ENCODE results near the gene RASA1.
"Not testable (repeated sequence)": the region's sequence is repeated elsewhere in the genome, so short reads cannot be mapped to it uniquely, and the experiment has no call there.

Gene RASA1

GRCh38 chr5:87282269-87282668 lies 14.6 kb downstream of the RASA1 start:
- no peak overlapping the region for H3K27ac ChIP-seq
- TF ChIP-seq CTCF (IDR thresholded peaks at IDR 0.05) (no peak), ZFX (IDR thresholded peaks at IDR 0.05; ENCODE audit: borderline replicate concordance) (no peak)

- not testable (repeated sequence) for H3K27ac ChIP-seq
These were observed 19.6 kb downstream of the RASA1 start for GRCh38 chr5:87287266-87287665.

DNA sequence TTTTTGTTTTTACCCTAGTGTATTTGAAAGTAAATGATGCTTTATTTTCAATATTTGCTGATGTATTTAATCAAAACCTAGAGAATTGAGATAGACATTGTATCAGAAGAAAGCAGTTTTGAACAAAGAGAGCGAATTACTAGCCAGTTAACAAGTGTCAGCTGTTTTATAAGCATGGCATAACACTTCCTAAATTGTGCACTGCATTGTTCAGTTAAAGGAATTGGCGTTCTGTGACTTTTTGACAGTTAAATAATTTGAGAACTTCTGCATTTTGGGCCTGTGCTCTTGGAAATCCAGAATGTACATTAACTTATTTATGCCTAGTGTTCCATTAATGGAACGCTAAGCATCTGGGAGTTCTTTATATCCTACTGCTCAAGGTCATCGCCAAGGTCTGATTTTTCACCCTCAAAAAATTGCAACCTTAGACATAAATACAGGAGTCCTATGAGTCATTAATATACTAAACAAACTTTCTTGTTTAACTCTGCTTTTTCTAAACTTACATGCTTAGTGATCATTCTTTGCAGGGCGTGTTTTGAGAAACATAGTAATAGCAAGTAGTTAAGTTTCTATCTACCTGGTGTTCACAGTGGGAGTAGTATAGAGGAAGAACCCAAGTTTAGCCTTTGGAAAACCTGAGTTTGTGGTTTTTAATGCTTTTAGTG lies 31.1 kb downstream of the RASA1 start:
- no peak for TF ChIP-seq ZFX (IDR thresholded peaks at IDR 0.05; ENCODE audit: borderline replicate concordance)
- no peak overlapping the region for H3K27ac ChIP-seq

DNA sequence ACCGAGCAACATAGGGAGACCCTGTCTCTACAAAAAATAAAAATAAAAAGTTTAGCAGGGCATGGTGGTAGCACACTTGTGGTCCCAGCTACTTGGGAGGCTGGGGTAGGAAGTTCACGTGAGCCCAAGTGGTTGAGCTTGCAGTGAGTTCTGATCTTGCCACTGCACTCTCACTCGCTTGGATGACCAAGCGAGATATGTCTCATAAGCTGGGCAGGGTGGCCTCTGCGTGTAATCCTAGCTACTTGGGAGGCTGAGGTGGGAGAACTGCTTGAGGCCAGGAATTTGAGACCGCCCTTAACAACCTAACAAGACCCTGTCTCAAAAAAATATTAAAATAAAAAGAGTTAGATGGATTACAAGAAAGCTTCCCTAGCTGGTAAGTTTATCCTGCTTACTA lies 32.5 kb downstream of the RASA1 start:
- H3K27ac ChIP-seq = no peak overlapping the region
- TF ChIP-seq ZFX (IDR thresholded peaks at IDR 0.05; ENCODE audit: borderline replicate concordance) = no peak
- TF ChIP-seq CTCF (IDR thresholded peaks at IDR 0.05) = no peak

DNA sequence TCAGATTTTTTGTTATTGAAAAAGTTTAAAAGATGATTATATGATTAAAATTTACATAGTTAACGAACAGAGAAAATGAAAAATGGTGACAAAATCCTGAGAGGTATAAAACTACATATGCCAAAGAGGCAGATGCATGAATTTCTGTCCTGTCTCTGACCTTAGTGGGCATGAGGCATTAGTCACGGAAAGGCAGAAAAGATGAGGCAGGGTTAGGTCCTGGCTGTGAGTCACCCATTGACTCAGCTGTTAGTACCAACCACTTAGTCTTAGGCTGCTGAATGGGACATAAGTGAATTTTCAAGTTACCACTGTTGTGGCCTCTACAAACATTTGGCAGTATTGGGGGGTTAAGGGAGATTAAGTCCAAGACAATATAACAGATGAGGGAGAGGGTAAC lies 33.1 kb downstream of the RASA1 start:
- H3K27ac ChIP-seq = no peak overlapping the region

DNA sequence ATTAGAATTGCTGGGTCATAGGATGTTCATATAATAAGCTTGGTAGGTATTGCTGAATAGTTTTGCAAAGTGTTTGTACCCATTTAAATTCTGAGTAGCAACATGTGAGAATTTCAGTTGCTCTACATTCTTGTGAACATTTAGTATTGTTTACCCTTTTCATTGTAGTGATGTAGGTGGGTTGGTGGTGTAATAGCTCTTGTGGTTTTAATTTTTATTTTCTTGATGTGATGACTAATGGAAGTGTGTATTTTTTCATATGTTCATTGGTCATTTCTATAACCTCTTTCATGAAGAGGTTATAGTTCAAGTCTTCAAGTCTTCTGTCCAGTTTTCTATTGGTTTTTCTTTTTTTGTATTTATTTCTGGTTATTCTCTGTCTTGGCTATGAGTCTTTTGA lies 34.4 kb downstream of the RASA1 start:
- TF ChIP-seq CTCF (IDR thresholded peaks at IDR 0.05) (no peak), ZFX (IDR thresholded peaks at IDR 0.05; ENCODE audit: borderline replicate concordance) (no peak)
- no peak overlapping the region for H3K27ac ChIP-seq

More for the DNA sequence above, 33.1 kb downstream of the RASA1 start:
- TF ChIP-seq ZFX (IDR thresholded peaks at IDR 0.05; ENCODE audit: borderline replicate concordance) = no peak
- no peak for TF ChIP-seq CTCF (IDR thresholded peaks at IDR 0.05)

DNA sequence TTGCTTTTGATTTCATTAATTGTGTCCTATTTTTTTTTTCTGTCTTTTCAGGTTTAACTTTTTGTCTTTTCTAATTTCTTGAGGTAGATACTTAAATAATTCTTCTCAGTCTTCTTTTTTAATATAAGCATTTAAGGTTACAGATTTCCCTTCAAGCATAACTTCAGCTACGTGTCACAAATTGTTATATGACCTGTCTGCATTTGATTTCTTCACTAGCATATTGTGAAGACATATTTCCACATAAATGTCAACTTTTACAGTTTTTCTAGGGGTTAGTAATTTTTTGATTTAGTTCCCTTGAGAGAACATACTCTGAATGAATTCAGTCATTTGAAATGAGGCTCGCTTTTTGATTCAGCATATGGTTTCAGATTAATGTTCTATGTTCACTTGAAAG lies 35.6 kb downstream of the RASA1 start:
- TF ChIP-seq CTCF (IDR thresholded peaks at IDR 0.05) = no peak
- no peak overlapping the region for H3K27ac ChIP-seq

DNA sequence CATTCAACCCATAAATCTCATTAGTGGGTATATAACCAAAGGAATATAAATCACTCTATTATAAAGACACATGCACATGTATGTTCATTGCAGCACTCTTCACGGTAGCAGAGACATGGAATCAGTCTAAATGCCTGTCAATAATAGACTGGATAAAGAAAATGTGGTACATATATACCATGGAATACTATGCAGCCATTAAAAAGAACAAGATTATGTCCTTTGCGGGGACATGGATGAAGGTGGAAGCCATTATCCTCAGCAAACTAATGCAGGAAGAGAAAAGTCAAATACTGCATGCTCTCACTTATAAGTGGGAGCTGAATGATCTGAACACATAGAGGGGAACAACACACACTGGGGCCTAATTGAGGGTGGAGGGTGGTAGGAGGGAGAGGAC lies 38.4 kb downstream of the RASA1 start:
- not testable (repeated sequence) for H3K27ac ChIP-seq

DNA sequence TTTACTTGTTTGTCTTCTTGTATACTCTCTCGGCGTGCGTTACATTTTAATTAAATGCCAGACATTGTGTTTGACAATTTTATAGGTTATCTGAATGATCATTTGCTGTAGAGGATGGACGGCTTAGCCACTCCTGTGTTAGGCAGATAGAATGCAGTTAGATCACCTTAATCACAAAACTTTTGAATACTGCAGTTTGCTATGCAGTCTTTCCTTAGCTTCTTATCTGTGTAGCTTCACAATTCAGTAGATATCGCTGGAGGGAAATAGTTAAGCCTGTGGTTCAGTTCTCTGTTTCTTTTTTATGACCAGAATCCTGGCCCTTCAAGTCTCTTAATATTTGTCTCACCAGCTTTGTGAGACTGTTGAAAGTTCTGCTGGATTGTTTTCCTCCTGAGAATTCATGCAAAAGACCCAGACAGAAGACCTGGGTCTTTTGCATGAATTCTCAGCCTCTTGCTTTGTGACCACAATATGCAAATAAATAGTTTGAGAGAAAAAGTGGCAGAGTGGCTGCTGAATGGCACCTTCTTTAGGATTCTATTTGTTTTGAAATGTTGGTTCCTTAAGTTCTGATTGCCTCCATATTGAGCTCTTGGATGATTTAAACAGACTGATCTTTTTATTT lies 40.2 kb downstream of the RASA1 start:
- no peak overlapping the region for H3K27ac ChIP-seq
- no peak for TF ChIP-seq ZFX (IDR thresholded peaks at IDR 0.05; ENCODE audit: borderline replicate concordance)
- no peak for TF ChIP-seq CTCF (IDR thresholded peaks at IDR 0.05)

Data from 22Rv1 (cell line).